Fibroblast of lung (primary cell): ENCODE results near the gene TMEM270. TPM values are rescaled to one million over a fixed set of nuclear protein-coding genes. Genes with fewer than 3 reads are reported as not detected.

Experiments used
- DNase-seq, 2 donors: peaks; one replicate each; pipeline versions ENCODE4 v3.0.0 to v3.0.0-alpha.2; 2010; ENCODE audit warnings: low read depth in 2 of 2
- H2AFZ ChIP-seq: 2 replicates; pipeline ENCODE4 v1.5.1; 2012; ENCODE audit warnings: low read length, control low read depth, inconsistent platforms
- H3K27ac ChIP-seq: 2 replicates; pipeline ENCODE4 v1.5.1; 2011; ENCODE audit warnings: low read length, control low read depth; ENCODE audit not compliant: insufficient read depth
- H3K27me3 ChIP-seq: 2 replicates; pipeline ENCODE4 v1.5.1; 2011; ENCODE audit warnings: mild to moderate bottlenecking, low read length; ENCODE audit not compliant: control insufficient read depth, insufficient read depth
- H3K36me3 ChIP-seq: 2 replicates; pipeline ENCODE4 v1.5.1; 2011; ENCODE audit warnings: low read length; ENCODE audit not compliant: control insufficient read depth, insufficient read depth
- H3K4me1 ChIP-seq: 2 replicates; pipeline ENCODE4 v1.5.1; 2011; ENCODE audit warnings: low read length; ENCODE audit not compliant: control insufficient read depth, insufficient read depth; ENCODE audit errors: extremely low read depth
- H3K4me2 ChIP-seq: 2 replicates; pipeline ENCODE4 v1.5.1; 2011; ENCODE audit warnings: low read length, control low read depth; ENCODE audit not compliant: insufficient read depth; ENCODE audit errors: extremely low read depth
- H3K4me3 ChIP-seq, 4 experiments: fragments of 200-600 bp in 1 of 4; sonication (generic) in 1 of 4; replicated peaks in 1 of 4; 2 replicates each; pipeline ENCODE4 v1.5.1; 2011 to 2016; ENCODE audit warnings: low read length in 4 of 4, low read depth in 3 of 4, mild to moderate bottlenecking in 3 of 4, control low read depth in 2 of 4, inconsistent platforms in 1 of 4, mixed read lengths in 1 of 4; ENCODE audit not compliant: insufficient read depth in 1 of 4; ENCODE audit errors: control extremely low read depth in 1 of 4
- H3K79me2 ChIP-seq: 2 replicates; pipeline ENCODE4 v1.5.1; 2012; ENCODE audit warnings: mild to moderate bottlenecking, low read length, inconsistent platforms; ENCODE audit not compliant: control insufficient read depth, insufficient read depth
- H3K9ac ChIP-seq: 2 replicates; pipeline ENCODE4 v1.5.1; 2011; ENCODE audit warnings: mild to moderate bottlenecking, low read length, control low read depth; ENCODE audit not compliant: insufficient read depth
- H3K9me3 ChIP-seq: 2 replicates; pipeline ENCODE4 v1.5.1; 2012; ENCODE audit warnings: low read depth, low read length; ENCODE audit not compliant: control insufficient read depth, insufficient read depth
- H4K20me1 ChIP-seq: 2 replicates; pipeline ENCODE4 v1.5.1; 2011; ENCODE audit warnings: low read length; ENCODE audit not compliant: control insufficient read depth, insufficient read depth; ENCODE audit errors: extremely low read depth
- CTCF ChIP-seq, 2 donors: IDR thresholded peaks in 1 of 2; conservative IDR thresholded peaks in 1 of 2; 1 replicate in 1 of 2; 2 replicates in 1 of 2; pipeline ENCODE4 v1.5.1; 2011 to 2012; ENCODE audit warnings: low read length in 2 of 2, control low read depth in 1 of 2, inconsistent platforms in 1 of 2, low read depth in 1 of 2, mild to moderate bottlenecking in 1 of 2
- EZH2 ChIP-seq: IDR thresholded peaks from 2 replicates; pipeline ENCODE4 v1.5.1; 2012; ENCODE audit warnings: low read length, control low read depth, mild to moderate bottlenecking; ENCODE audit errors: missing control alignments
- polyA plus RNA-seq, 2 donors: library from polyadenylated mRNA; depleted of rRNA in 1 of 2; stranded (reverse) in 1 of 2; unstranded in 1 of 2; fragments of >200 nt; gene quantifications; 2 replicates each; pipeline ENCODE4 v1.2.1, GENCODE V29; 2011 to 2012; ENCODE audit warnings: missing spikeins in 1 of 2
- total RNA-seq: library from RNA; depleted of rRNA; stranded (reverse); fragments of >200 nt; gene quantifications from 2 replicates; pipeline ENCODE4 v1.2.1, GENCODE V29; 2014

TMEM270 gene
- total and polyA plus RNA-seq, 2 donors (not counting 1 experiment from before 2014, with no cell fraction given), result not detected

GRCh38 chr7:73912223-73912622 lies 51.3 kb downstream of the TMEM270 start:
- Histone ChIP-seq H4K20me1 (no peaks in the 10 kb centered on the region), H3K36me3 (no peaks in the 10 kb centered on the region), H3K27ac (no peak overlapping the region), H3K9ac (no peak overlapping the region), H3K4me1 (peaks cover 5% of the 10 kb centered on the region), H2AFZ (no peak overlapping the region), H3K9me3 (no peaks in the 10 kb centered on the region), H3K79me2 (no peaks in the 10 kb centered on the region), H3K4me2 (no peak overlapping the region), H3K4me3 (no peak overlapping the region), H3K27me3 (no peaks in the 10 kb centered on the region)
- TF ChIP-seq EZH2, result no peak
- no peak for TF ChIP-seq CTCF (conservative IDR thresholded peaks at IDR 0.05 in 1 of 2, IDR thresholded peaks at IDR 0.05 in 1 of 2; ENCODE audit: low read depth in 1 of 2, low read length in 2 of 2)
- no peak for DNase-seq

Other genes starting within 250 kb of the TMEM270 start
- 0.51 TPM in 1 of 2 replicates, not detected in the other for gene MLXIPL, start 236.6 kb upstream of the TMEM270 start, total RNA-seq
- not detected in 2 replicates for gene MLXIPL, start 236.6 kb upstream of the TMEM270 start, polyA plus RNA-seq
- 6.2 and 6.8 TPM in 2 replicates for gene VPS37D, start 193.3 kb upstream of the TMEM270 start, total RNA-seq
- gene VPS37D, start 193.3 kb upstream of the TMEM270 start, polyA plus RNA-seq, result 0.63 and 0.87 TPM in 2 replicates
- gene DNAJC30, start 177.7 kb upstream of the TMEM270 start, total RNA-seq, result 1.8 and 3.8 TPM in 2 replicates
- gene DNAJC30, start 177.7 kb upstream of the TMEM270 start, polyA plus RNA-seq, result 7.3 and 7.7 TPM in 2 replicates
- 30.8 and 31.9 TPM in 2 replicates for gene BUD23, start 177.6 kb upstream of the TMEM270 start, total RNA-seq
- gene BUD23, start 177.6 kb upstream of the TMEM270 start, polyA plus RNA-seq, result 60.1 and 78.4 TPM in 2 replicates
- 4.6 and 8.1 TPM in 2 replicates for gene STX1A, start 141.5 kb upstream of the TMEM270 start, total RNA-seq
- gene STX1A, start 141.5 kb upstream of the TMEM270 start, polyA plus RNA-seq, result 7.8 and 17.2 TPM in 2 replicates
- 7.1 and 8.0 TPM in 2 replicates for gene ABHD11, start 122.4 kb upstream of the TMEM270 start, total RNA-seq
- 6.5 and 16.3 TPM in 2 replicates for gene ABHD11, start 122.4 kb upstream of the TMEM270 start, polyA plus RNA-seq
- gene CLDN3, start 90.9 kb upstream of the TMEM270 start, total RNA-seq, result not detected in 2 replicates
- 0.05 TPM in 1 of 2 replicates, not detected in the other for gene CLDN3, start 90.9 kb upstream of the TMEM270 start, polyA plus RNA-seq
- under 0.01 and 0.26 TPM in 2 replicates for gene CLDN4, start 30.2 kb upstream of the TMEM270 start, total RNA-seq
- 0.51 and 0.73 TPM in 2 replicates for gene CLDN4, start 30.2 kb upstream of the TMEM270 start, polyA plus RNA-seq
- gene METTL27, start 18.6 kb upstream of the TMEM270 start, total RNA-seq, result 4.9 and 15.7 TPM in 2 replicates
- 0.96 and 2.1 TPM in 2 replicates for gene METTL27, start 18.6 kb upstream of the TMEM270 start, polyA plus RNA-seq
- gene ELN, start 167.0 kb downstream of the TMEM270 start, total RNA-seq, result 2.1 and 6.4 TPM in 2 replicates
- gene ELN, start 167.0 kb downstream of the TMEM270 start, polyA plus RNA-seq, result 1.9 and 11.0 TPM in 2 replicates
- gene LIMK1, start 222.6 kb downstream of the TMEM270 start, total RNA-seq, result 14.9 and 22.5 TPM in 2 replicates
- gene LIMK1, start 222.6 kb downstream of the TMEM270 start, polyA plus RNA-seq, result 22.5 and 40.2 TPM in 2 replicates